WTC11 (cell line): ENCODE data around the gene BATF.
"Not testable (repeated sequence)": the region's sequence is repeated elsewhere in the genome, so short reads cannot be mapped to it uniquely, and the experiment has no call there.

ENCODE experiments used
- CREM ChIP-seq: sonication (generic); formaldehyde crosslinking; IDR thresholded peaks from 2 replicates; pipeline ENCODE4 v1.8.1; 2022; ENCODE audit warnings: mild to moderate bottlenecking, missing genetic modification reagents, moderate library complexity
- NFE2L1 ChIP-seq: sonication (generic); formaldehyde crosslinking; IDR thresholded peaks from 2 replicates; pipeline ENCODE4 v1.8.1; 2023; ENCODE audit warnings: missing genetic modification reagents
- NR2C2 ChIP-seq: sonication (generic); formaldehyde crosslinking; IDR thresholded peaks from 2 replicates; pipeline ENCODE4 v1.8.0; 2022; ENCODE audit warnings: mild to moderate bottlenecking, missing genetic modification reagents
- RORB ChIP-seq: fragments of 250-450 bp; sonication (Bioruptor Pico); IDR thresholded peaks from 2 replicates; pipeline ENCODE4 v1.9.0; 2021; ENCODE audit warnings: mild to moderate bottlenecking
- TEAD1 ChIP-seq: sonication (generic); formaldehyde crosslinking; IDR thresholded peaks from 2 replicates; pipeline ENCODE4 v1.8.0; 2022; ENCODE audit warnings: mild to moderate bottlenecking, missing genetic modification reagents
- ZNF423 ChIP-seq: fragments of 250-450 bp; sonication (Bioruptor Pico); IDR thresholded peaks from 2 replicates; pipeline ENCODE4 v2.1.2; 2022; ENCODE audit warnings: mild to moderate bottlenecking, moderate library complexity
- TF ChIP-seq, protein P1 (sequence below): fragments of 200-600 bp; IDR thresholded peaks from 2 replicates; pipeline ENCODE4 v1.8.0; 2022; ENCODE audit warnings: antibody characterized with exemption
- TF ChIP-seq, protein P2 (sequence below): sonication (generic); formaldehyde crosslinking; IDR thresholded peaks from 2 replicates; pipeline ENCODE4 v1.8.0; 2023; ENCODE audit warnings: missing genetic modification reagents

DNA sequence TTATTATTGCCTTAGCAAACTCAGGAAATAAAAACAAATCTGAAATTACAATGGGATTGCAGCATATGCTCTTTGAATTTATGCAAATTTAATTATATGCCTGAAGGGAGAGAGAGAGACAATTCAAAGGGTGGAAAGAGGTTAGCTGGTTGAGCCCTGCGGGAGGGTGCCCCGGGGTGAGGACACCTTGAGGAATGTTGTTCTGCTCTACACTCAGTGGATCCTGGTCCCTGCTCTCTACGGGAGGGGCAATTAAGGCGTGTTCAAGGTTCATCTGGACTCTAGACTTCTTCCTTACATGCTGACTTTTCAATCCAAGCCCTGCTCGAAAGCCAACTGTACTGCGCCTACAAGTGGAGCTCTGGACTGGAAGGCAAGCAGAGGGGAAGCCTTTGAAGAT, 48.1 kb upstream of the BATF start:
- TF ChIP-seq, protein P1, sequence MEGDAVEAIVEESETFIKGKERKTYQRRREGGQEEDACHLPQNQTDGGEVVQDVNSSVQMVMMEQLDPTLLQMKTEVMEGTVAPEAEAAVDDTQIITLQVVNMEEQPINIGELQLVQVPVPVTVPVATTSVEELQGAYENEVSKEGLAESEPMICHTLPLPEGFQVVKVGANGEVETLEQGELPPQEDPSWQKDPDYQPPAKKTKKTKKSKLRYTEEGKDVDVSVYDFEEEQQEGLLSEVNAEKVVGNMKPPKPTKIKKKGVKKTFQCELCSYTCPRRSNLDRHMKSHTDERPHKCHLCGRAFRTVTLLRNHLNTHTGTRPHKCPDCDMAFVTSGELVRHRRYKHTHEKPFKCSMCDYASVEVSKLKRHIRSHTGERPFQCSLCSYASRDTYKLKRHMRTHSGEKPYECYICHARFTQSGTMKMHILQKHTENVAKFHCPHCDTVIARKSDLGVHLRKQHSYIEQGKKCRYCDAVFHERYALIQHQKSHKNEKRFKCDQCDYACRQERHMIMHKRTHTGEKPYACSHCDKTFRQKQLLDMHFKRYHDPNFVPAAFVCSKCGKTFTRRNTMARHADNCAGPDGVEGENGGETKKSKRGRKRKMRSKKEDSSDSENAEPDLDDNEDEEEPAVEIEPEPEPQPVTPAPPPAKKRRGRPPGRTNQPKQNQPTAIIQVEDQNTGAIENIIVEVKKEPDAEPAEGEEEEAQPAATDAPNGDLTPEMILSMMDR, result not testable (repeated sequence)
- not testable (repeated sequence) for TF ChIP-seq CREM (CRISPR knock-in tag); ZNF423; RORB (CRISPR knock-in tag); NFE2L1 (CRISPR knock-in tag); NR2C2 (CRISPR knock-in tag); TEAD1 (CRISPR knock-in tag)
- TF ChIP-seq, protein P2, sequence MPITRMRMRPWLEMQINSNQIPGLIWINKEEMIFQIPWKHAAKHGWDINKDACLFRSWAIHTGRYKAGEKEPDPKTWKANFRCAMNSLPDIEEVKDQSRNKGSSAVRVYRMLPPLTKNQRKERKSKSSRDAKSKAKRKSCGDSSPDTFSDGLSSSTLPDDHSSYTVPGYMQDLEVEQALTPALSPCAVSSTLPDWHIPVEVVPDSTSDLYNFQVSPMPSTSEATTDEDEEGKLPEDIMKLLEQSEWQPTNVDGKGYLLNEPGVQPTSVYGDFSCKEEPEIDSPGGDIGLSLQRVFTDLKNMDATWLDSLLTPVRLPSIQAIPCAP, result not testable (repeated sequence)
